ENCODE data around the gene TTYH2. TPM values are rescaled to one million over a fixed set of nuclear protein-coding genes. Genes with fewer than 3 reads are reported as not detected.

Gene TTYH2
- polyA plus RNA-seq, 1 experiment = 3.1 TPM

- DNase-seq (ENCODE audit: low read depth, low spot score) = no peak
- ChIA-PET CTCF (no interaction called here), POLR2A (no interaction called here)
- Histone ChIP-seq H3K9me3 (ENCODE audit: control insufficient read depth, insufficient read depth, low read length) (peaks cover 12% of the 10 kb centered on the region), H3K27ac (ENCODE audit: low read depth, low read length) (no peak overlapping the region), H3K27me3 (ENCODE audit: control insufficient read depth, insufficient read depth, low read length) (no peaks in the 10 kb centered on the region), H3K4me3 (ENCODE audit: low read depth, low read length) (no peak overlapping the region)
- TF ChIP-seq CTCF (IDR thresholded peaks at IDR 0.05; ENCODE audit: low read depth, low read length) = no peak
These were observed 94.8 kb downstream of the TTYH2 start for GRCh38 chr17:74307984-74308773.

GRCh38 chr17:74309902-74310301, 96.5 kb downstream of the TTYH2 start:
- no peak overlapping the region for H3K4me3 ChIP-seq (ENCODE audit: low read depth, low read length)
- ChIA-PET POLR2A (no interaction called here), CTCF (no interaction called here)
- H3K27me3 ChIP-seq (ENCODE audit: control insufficient read depth, insufficient read depth, low read length) = no peaks in the 10 kb centered on the region
- H3K9me3 ChIP-seq (ENCODE audit: control insufficient read depth, insufficient read depth, low read length) = peaks cover 24% of the 10 kb centered on the region
- DNase-seq (ENCODE audit: low read depth, low spot score) = no peak
- no peak overlapping the region for H3K27ac ChIP-seq (ENCODE audit: low read depth, low read length)
- no peak for TF ChIP-seq CTCF (IDR thresholded peaks at IDR 0.05; ENCODE audit: low read depth, low read length)

Other genes with a start within 250 kb of the TTYH2 start
- 2,243 and 2,383 TPM in 2 replicates for gene RPL38, start 9.9 kb upstream of the TTYH2 start, polyA plus RNA-seq (2011; rRNA removed)
- not detected in 2 replicates for gene DNAI2, start 60.7 kb downstream of the TTYH2 start, polyA plus RNA-seq (2011; rRNA removed)
- gene KIF19, start 112.7 kb downstream of the TTYH2 start, polyA plus RNA-seq (2011; rRNA removed) = not detected in 2 replicates
- gene BTBD17, start 148.3 kb downstream of the TTYH2 start, polyA plus RNA-seq (2011; rRNA removed) = not detected in 2 replicates
- gene GPR142, start 153.9 kb downstream of the TTYH2 start, polyA plus RNA-seq (2011; rRNA removed) = not detected in 2 replicates
- gene GPRC5C, start 218.5 kb downstream of the TTYH2 start, polyA plus RNA-seq (2011; rRNA removed) = 0.14 TPM in 1 of 2 replicates, not detected in the other

Data from AG04450 (cell line).